ENCODE data around the gene FRYL. TPM values are rescaled to one million over a fixed set of nuclear protein-coding genes. Genes with fewer than 3 reads are reported as not detected.

The FRYL gene
- total RNA-seq, 1 experiment from 2014 or later, result 45.8 TPM

- CTCF ChIA-PET, result no interaction called here
These were observed 2.3 kb downstream of the FRYL start for GRCh38 chr4:48777739-48778138.

GRCh38 chr4:48774760-48775710 lies 5.0 kb downstream of the FRYL start:
- intact Hi-C loops (cut with micrococcal nuclease; ENCODE audit: unreplicated experiment), result loop anchor here (5.0 kb wide), 1 partner anchor 132 kb away; the partner anchor contains the start of gene OCIAD2
- no peaks in the 10 kb centered on the region for H3K27me3 Mint-ChIP-seq (ENCODE audit: unreplicated experiment)
- no peak overlapping the region for H3K27ac Mint-ChIP-seq (ENCODE audit: unreplicated experiment)
- peaks cover 25% of the 10 kb centered on the region for H3K36me3 Mint-ChIP-seq (ENCODE audit: insufficient read depth, unreplicated experiment)
- TF ChIP-seq CTCF (IDR thresholded peaks at IDR 0.05; ENCODE audit: unreplicated experiment), result no peak
- CTCF ChIA-PET, result no interaction called here
- DNase-seq, result no peak
- no peak overlapping the region for H3K4me3 Mint-ChIP-seq (ENCODE audit: low read depth, unreplicated experiment)
- BruUV-seq (replicated peaks), result no TSS peak
- H3K4me1 Mint-ChIP-seq (ENCODE audit: low read depth, unreplicated experiment), result peaks cover 9% of the 10 kb centered on the region
- H3K9me3 Mint-ChIP-seq (ENCODE audit: low read depth, unreplicated experiment), result no peaks in the 10 kb centered on the region

More at GRCh38 chr4:48777739-48778138, 2.3 kb downstream of the FRYL start:
- Mint-ChIP-seq H3K36me3 (ENCODE audit: insufficient read depth, unreplicated experiment) (peaks cover 42% of the 10 kb centered on the region), H3K4me1 (ENCODE audit: low read depth, unreplicated experiment) (peaks cover 8% of the 10 kb centered on the region), H3K4me3 (ENCODE audit: low read depth, unreplicated experiment) (peak overlapping the region; percentile 93), H3K27me3 (ENCODE audit: unreplicated experiment) (no peaks in the 10 kb centered on the region), H3K9me3 (ENCODE audit: low read depth, unreplicated experiment) (no peaks in the 10 kb centered on the region), H3K27ac (ENCODE audit: unreplicated experiment) (no peak overlapping the region)
- TF ChIP-seq CTCF (IDR thresholded peaks at IDR 0.05; ENCODE audit: unreplicated experiment), result no peak
- intact Hi-C loops (cut with micrococcal nuclease; ENCODE audit: unreplicated experiment), result loop anchor here (2.0 to 5.0 kb wide), 3 partner anchors 79 to 175 kb away; partner anchors contain the start of gene OCIAD2
- BruUV-seq (replicated peaks), result no TSS peak
- DNase-seq, result no peak

- Mint-ChIP-seq H3K4me3 (ENCODE audit: low read depth, unreplicated experiment) (no peak overlapping the region), H3K4me1 (ENCODE audit: low read depth, unreplicated experiment) (peaks cover 9% of the 10 kb centered on the region), H3K27ac (ENCODE audit: unreplicated experiment) (no peak overlapping the region), H3K9me3 (ENCODE audit: low read depth, unreplicated experiment) (no peaks in the 10 kb centered on the region), H3K27me3 (ENCODE audit: unreplicated experiment) (no peaks in the 10 kb centered on the region), H3K36me3 (ENCODE audit: insufficient read depth, unreplicated experiment) (peaks cover 2% of the 10 kb centered on the region)
- DNase-seq, result no peak
- intact Hi-C loops (cut with micrococcal nuclease; ENCODE audit: unreplicated experiment), result no loop called here
- BruUV-seq (replicated peaks), result no TSS peak
- CTCF ChIA-PET, result no interaction called here
- no peak for TF ChIP-seq CTCF (IDR thresholded peaks at IDR 0.05; ENCODE audit: unreplicated experiment)
These were observed 7.5 kb downstream of the FRYL start for GRCh38 chr4:48772556-48772955.

- TF ChIP-seq CTCF (IDR thresholded peaks at IDR 0.05; ENCODE audit: unreplicated experiment), result no peak
- CTCF ChIA-PET, result no interaction called here
- H3K27ac Mint-ChIP-seq (ENCODE audit: unreplicated experiment), result no peak overlapping the region
- H3K9me3 Mint-ChIP-seq (ENCODE audit: low read depth, unreplicated experiment), result no peaks in the 10 kb centered on the region
- peaks cover 9% of the 10 kb centered on the region for H3K4me1 Mint-ChIP-seq (ENCODE audit: low read depth, unreplicated experiment)
- H3K36me3 Mint-ChIP-seq (ENCODE audit: insufficient read depth, unreplicated experiment), result no peaks in the 10 kb centered on the region
- DNase-seq, result no peak
- no peaks in the 10 kb centered on the region for H3K27me3 Mint-ChIP-seq (ENCODE audit: unreplicated experiment)
- BruUV-seq (replicated peaks), result no TSS peak
- intact Hi-C loops (cut with micrococcal nuclease; ENCODE audit: unreplicated experiment), result no loop called here
- no peak overlapping the region for H3K4me3 Mint-ChIP-seq (ENCODE audit: low read depth, unreplicated experiment)
These were observed 12.8 kb downstream of the FRYL start for GRCh38 chr4:48767055-48767929.

Data from Calu3 (cell line).